SK-N-SH (cell line): ENCODE measurements around the gene FBXW11. TPM values are rescaled to one million over a fixed set of nuclear protein-coding genes. Genes with fewer than 3 reads are reported as not detected.

Experiments used
- CTCF ChIA-PET: fragments of 300-600, 350-600 bp; formaldehyde crosslinking; extraction: SDS; loops from one replicate; lab custom pipeline; 2021; lab: Yijun Ruan, JAX
- POLR2A ChIA-PET: fragments of 350-600 bp; sonication (Branson Sonifier 250); formaldehyde crosslinking; extraction: SDS; loops from one replicate; lab custom pipeline; 2020; ENCODE audit warnings: antibody characterized with exemption, inconsistent platforms; lab: Yijun Ruan, JAX
- DNase-seq: peaks from one replicate; pipeline ENCODE4 v3.0.0; 2012
- H2AFZ ChIP-seq: fragments of 200-600 bp; sonication (generic); 2 replicates; pipeline ENCODE4 v1.8.1; 2016; ENCODE audit warnings: antibody characterized with exemption, mild to moderate bottlenecking, low read depth
- H3F3A ChIP-seq: fragments of 200-600 bp; sonication (generic); replicated peaks from 2 replicates; pipeline ENCODE3; 2016; ENCODE audit warnings: antibody characterized with exemption, mild to moderate bottlenecking; ENCODE audit not compliant: insufficient read depth
- H3K27ac ChIP-seq, 2 experiments: fragments of 200-500 bp in 1 of 2; fragments of 200-600 bp in 1 of 2; sonication (Bioruptor generic) in 1 of 2; sonication (generic), shearing (Covaris generic) in 1 of 2; 2 replicates each; pipeline versions ENCODE4 v1.5.1 to v1.6.1; 2014 to 2016; ENCODE audit warnings: low read depth in 2 of 2, inconsistent platforms in 1 of 2, low read length in 1 of 2, mild to moderate bottlenecking in 1 of 2, mixed read lengths in 1 of 2
- H3K27me3 ChIP-seq: fragments of 200-600 bp; sonication (generic), shearing (Covaris generic); 2 replicates; pipeline ENCODE4 v1.6.1; 2016; ENCODE audit warnings: mixed run types; ENCODE audit not compliant: insufficient read depth
- H3K36me3 ChIP-seq, 2 experiments: fragments of 200-500 bp in 1 of 2; fragments of 200-600 bp in 1 of 2; sonication (Bioruptor generic) in 1 of 2; sonication (generic) in 1 of 2; replicated peaks in 1 of 2; 2 replicates each; pipeline versions ENCODE3 to v1.5.1; 2014 to 2016; ENCODE audit warnings: low read length in 1 of 2, mild to moderate bottlenecking in 1 of 2; ENCODE audit not compliant: insufficient read depth in 2 of 2, control insufficient read depth in 1 of 2
- H3K4me1 ChIP-seq, 2 experiments: fragments of 200-500 bp in 1 of 2; fragments of 200-600 bp in 1 of 2; sonication (Bioruptor generic) in 1 of 2; sonication (generic), shearing (Covaris generic) in 1 of 2; 2 replicates each; pipeline versions ENCODE4 v1.5.1 to v1.6.1; 2014 to 2016; ENCODE audit warnings: low read depth in 1 of 2, low read length in 1 of 2, mixed run types in 1 of 2; ENCODE audit not compliant: insufficient read depth in 2 of 2, control insufficient read depth in 1 of 2
- H3K4me2 ChIP-seq: fragments of 200-600 bp; sonication (generic), shearing (Covaris generic); 2 replicates; pipeline ENCODE4 v1.6.1; 2017; ENCODE audit warnings: mixed run types
- H3K4me3 ChIP-seq, 2 experiments: fragments of 200-500 bp in 1 of 2; fragments of 200-600 bp in 1 of 2; sonication (Bioruptor generic) in 1 of 2; sonication (generic), shearing (Covaris generic) in 1 of 2; 2 replicates each; pipeline versions ENCODE4 v1.5.1 to v1.8.1; 2014 to 2016; ENCODE audit warnings: low read depth in 2 of 2, inconsistent platforms in 1 of 2, low read length in 1 of 2, mild to moderate bottlenecking in 1 of 2, mixed read lengths in 1 of 2, moderate library complexity in 1 of 2
- H3K79me2 ChIP-seq: fragments of 200-600 bp; sonication (generic); 2 replicates; pipeline ENCODE4 v1.8.1; 2017; ENCODE audit warnings: mild to moderate bottlenecking; ENCODE audit not compliant: insufficient read depth
- H3K9ac ChIP-seq: fragments of 200-600 bp; sonication (generic); 2 replicates; pipeline ENCODE4 v1.6.1; 2017; ENCODE audit warnings: mixed run types
- H3K9me2 ChIP-seq: fragments of 200-600 bp; sonication (generic); 2 replicates; pipeline ENCODE4 v1.6.1; 2017; ENCODE audit warnings: mixed run types
- H3K9me3 ChIP-seq: fragments of 200-600 bp; sonication (generic); 2 replicates; pipeline ENCODE4 v1.6.1; 2017; ENCODE audit warnings: mixed run types, mild to moderate bottlenecking, moderate library complexity
- H4K20me1 ChIP-seq: fragments of 200-600 bp; sonication (generic); 2 replicates; pipeline ENCODE4 v1.6.1; 2017; ENCODE audit warnings: mild to moderate bottlenecking, mixed run types; ENCODE audit not compliant: insufficient read depth
- CHD2 ChIP-seq: fragments of 150-350 bp; IDR thresholded peaks from 2 replicates; pipeline ENCODE4 v1.6.1; 2018; ENCODE audit warnings: low read length; ENCODE audit not compliant: partially characterized antibody
- CTCF ChIP-seq: fragments of 200-600 bp; sonication (generic); IDR thresholded peaks from 2 replicates; pipeline ENCODE4 v1.6.1; 2017; ENCODE audit warnings: antibody characterized with exemption, mild to moderate bottlenecking, moderate library complexity
- ELF1 ChIP-seq: IDR thresholded peaks from 2 replicates; pipeline ENCODE4 v1.4.0; 2012
- EZH2phosphoT487 ChIP-seq: fragments of 200-600 bp; sonication (generic); IDR thresholded peaks from 2 replicates; pipeline ENCODE4 v1.6.1; 2017; ENCODE audit warnings: low read depth, mixed run types, mild to moderate bottlenecking, antibody characterized with exemption, moderate library complexity, borderline replicate concordance
- FOXJ3 ChIP-seq: sonication (generic); formaldehyde crosslinking; IDR thresholded peaks from 2 replicates; pipeline ENCODE4 v1.5.1; 2020; ENCODE audit warnings: mild to moderate bottlenecking, missing genetic modification reagents
- FOXM1 ChIP-seq: IDR thresholded peaks from 2 replicates; pipeline ENCODE4 v1.4.0; 2012; ENCODE audit warnings: low read depth, mild to moderate bottlenecking
- GATA2 ChIP-seq: sonication (generic); formaldehyde crosslinking; IDR thresholded peaks from 2 replicates; pipeline ENCODE4 v1.5.0; 2020; ENCODE audit warnings: mild to moderate bottlenecking, missing genetic modification reagents
- MEF2A ChIP-seq: IDR thresholded peaks from 2 replicates; pipeline ENCODE4 v1.4.0; 2012; ENCODE audit warnings: low read depth, borderline replicate concordance
- NFIC ChIP-seq: IDR thresholded peaks from 2 replicates; pipeline ENCODE4 v1.4.0; 2012; ENCODE audit warnings: borderline replicate concordance
- NRF1 ChIP-seq: IDR thresholded peaks from 2 replicates; pipeline ENCODE4 v1.6.1; 2012; ENCODE audit warnings: low read depth, mild to moderate bottlenecking, low read length
- RAD21 ChIP-seq: IDR thresholded peaks from 2 replicates; pipeline ENCODE4 v1.6.1; 2012; ENCODE audit warnings: mild to moderate bottlenecking, low read length
- RXRA ChIP-seq: IDR thresholded peaks from 2 replicates; pipeline ENCODE4 v1.4.0; 2012; ENCODE audit warnings: low read depth, mild to moderate bottlenecking, borderline replicate concordance
- SIN3A ChIP-seq: IDR thresholded peaks from 2 replicates; pipeline ENCODE4 v1.6.1; 2012; ENCODE audit warnings: low read depth, mild to moderate bottlenecking, low read length, moderate library complexity, borderline replicate concordance
- TAF1 ChIP-seq: IDR thresholded peaks from 2 replicates; pipeline ENCODE4 v1.6.1; 2012; ENCODE audit warnings: low read depth, mild to moderate bottlenecking, low read length, moderate library complexity, borderline replicate concordance
- TCF12 ChIP-seq: IDR thresholded peaks from 2 replicates; pipeline ENCODE4 v1.4.0; 2012
- TEAD4 ChIP-seq: IDR thresholded peaks from 2 replicates; pipeline ENCODE4 v1.4.0; 2012; ENCODE audit warnings: mild to moderate bottlenecking, borderline replicate concordance; ENCODE audit not compliant: insufficient read depth
- USF1 ChIP-seq: IDR thresholded peaks from 2 replicates; pipeline ENCODE4 v1.4.0; 2012; ENCODE audit warnings: low read depth, borderline replicate concordance
- WGBS: methylation state at CpG from one replicate; pipeline ENCODE4 v1.1.6; 2017; ENCODE audit warnings: low lambda C conversion rate; 5-methylcytosine and 5-hydroxymethylcytosine counted together
- polyA plus RNA-seq, 3 experiments: library from polyadenylated mRNA; depleted of rRNA; stranded (reverse); fragments of >200 nt; gene quantifications; 2 replicates each; pipeline ENCODE4 v1.2.3, GENCODE V29; 2012

FBXW11 gene
- polyA plus RNA-seq, 1 of the 3 experiments (the other 2 are of a cell fraction): 37.5 TPM

GRCh38 chr5:171855265-171855664, 151.2 kb downstream of the FBXW11 start:
- TF ChIP-seq CHD2: no peak
- no peak for TF ChIP-seq EZH2phosphoT487
- no peak for TF ChIP-seq TEAD4
- TF ChIP-seq NRF1: no peak
- no peak for TF ChIP-seq MEF2A
- TF ChIP-seq CTCF: no peak
- TF ChIP-seq RXRA: no peak
- TF ChIP-seq FOXJ3 (CRISPR knock-in tag): no peak
- no peak for TF ChIP-seq TCF12
- TF ChIP-seq TAF1: no peak
- no peak for TF ChIP-seq FOXM1
- no peak for TF ChIP-seq USF1
- TF ChIP-seq RAD21: no peak
- no peak for TF ChIP-seq GATA2
- TF ChIP-seq SIN3A: no peak
- no peak for TF ChIP-seq ELF1
- TF ChIP-seq NFIC: no peak
- WGBS: 88% methylated on average over 3 of the region's 3 CpGs
- CTCF ChIA-PET: no interaction called here

GRCh38 chr5:171852255-171852681, 154.2 kb downstream of the FBXW11 start:
- no peak overlapping the region for H3K9ac ChIP-seq
- H2AFZ ChIP-seq: no peak overlapping the region

More at GRCh38 chr5:171855265-171855664, 151.2 kb downstream of the FBXW11 start:
- no peaks in the 10 kb centered on the region for H3K9me3 ChIP-seq
- H3K79me2 ChIP-seq: no peaks in the 10 kb centered on the region
- no peak overlapping the region for H3K4me3 ChIP-seq
- no peaks in the 10 kb centered on the region for H3K36me3 ChIP-seq
- H3K27me3 ChIP-seq: no peaks in the 10 kb centered on the region
- H3F3A ChIP-seq: no peaks in the 10 kb centered on the region
- H3K4me1 ChIP-seq: no peaks in the 10 kb centered on the region
- H3K9ac ChIP-seq: no peak overlapping the region
- no peaks in the 10 kb centered on the region for H4K20me1 ChIP-seq
- no peak overlapping the region for H3K4me2 ChIP-seq
- no peaks in the 10 kb centered on the region for H3K9me2 ChIP-seq
- POLR2A ChIA-PET: no interaction called here
- no peak overlapping the region for H3K27ac ChIP-seq
- H2AFZ ChIP-seq: no peak overlapping the region
- no peak for DNase-seq

More at GRCh38 chr5:171852255-171852681, 154.2 kb downstream of the FBXW11 start:
- H3K4me1 ChIP-seq: peaks cover 0 to 8% of the 10 kb centered on the region in 2 experiments; a peak in 1 of 4 replicates
- H3K27ac ChIP-seq: no peak overlapping the region
- no peaks in the 10 kb centered on the region for H3K79me2 ChIP-seq
- 100% methylated on average over 4 of the region's 8 CpGs for WGBS
- no peak overlapping the region for H3K4me2 ChIP-seq
- DNase-seq: no peak
- no peaks in the 10 kb centered on the region for H4K20me1 ChIP-seq
- no peaks in the 10 kb centered on the region for H3K9me2 ChIP-seq
- H3K9me3 ChIP-seq: no peaks in the 10 kb centered on the region
- ChIA-PET CTCF (interaction anchor here (1.5 kb wide), 1 partner anchor 222 kb away, joined by 6 read pairs; no protein-coding TSS in a partner anchor), POLR2A (no interaction called here)
- TF ChIP-seq CTCF (no peak), TCF12 (no peak), NRF1 (no peak), TAF1 (no peak), RAD21 (no peak), ELF1 (no peak), NFIC (no peak)
- no peaks in the 10 kb centered on the region for H3K27me3 ChIP-seq
- H3K4me3 ChIP-seq: no peak overlapping the region
- no peaks in the 10 kb centered on the region for H3K36me3 ChIP-seq
- H3F3A ChIP-seq: no peaks in the 10 kb centered on the region
